ENCODE data around the gene MTM1. TPM values are rescaled to one million over a fixed set of nuclear protein-coding genes. Genes with fewer than 3 reads are reported as not detected.

Gene MTM1
- total RNA-seq, 4 donors from 2014 or later, result 16.3 to 50.0 (median 22.8) TPM

DNA sequence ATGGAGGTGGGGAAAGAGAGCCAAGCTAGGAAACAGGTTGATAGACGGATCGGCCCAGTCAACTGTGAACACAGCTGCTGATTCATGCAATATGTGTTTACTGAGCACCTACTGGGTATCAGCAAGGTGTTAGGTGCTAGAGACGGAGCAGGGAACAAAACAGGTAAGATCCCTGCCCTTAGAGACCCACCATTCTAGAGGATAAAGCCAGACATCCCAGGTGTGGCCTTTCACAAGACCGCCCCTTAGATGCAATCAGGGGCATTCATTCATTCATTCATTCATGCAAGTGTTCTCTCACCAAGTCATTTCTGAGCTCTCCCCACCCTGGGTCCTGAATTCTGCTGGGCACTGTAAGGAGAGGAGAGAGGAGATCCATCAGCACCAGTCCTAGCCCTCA, 20.2 kb upstream of the MTM1 start:
- 64 to 75% methylated on average over 4 of the region's 4 CpGs for WGBS, 2 donors

GRCh38 chrX:150548684-150549083, 19.7 kb upstream of the MTM1 start:
- Histone ChIP-seq H3K4me1 (peaks cover 9 to 35% of the 10 kb centered on the region in 2 donors), H3K9me3 (no peaks in the 10 kb centered on the region), H3K27ac (peak overlapping the region in 1 of 3 donors; percentile 92), H3K36me3 (no peaks in the 10 kb centered on the region), H3K4me3 (replicated peaks in 1 of 3) (no peak overlapping the region), H3K27me3 (no peaks in the 10 kb centered on the region)
- TF ChIP-seq CTCF (IDR thresholded peaks at IDR 0.05), result no peak
- TF ChIP-seq POLR2A (IDR thresholded peaks at IDR 0.05), result no peak
- DNase-seq, result no peak
- intact Hi-C loops (cut with DNase I), result no loop called here
- 70 to 85% methylated on average over 2 of the region's 2 CpGs for WGBS, 2 donors

More for the DNA sequence above, 20.2 kb upstream of the MTM1 start:
- intact Hi-C loops (cut with DNase I), result no loop called here
- H3K27ac ChIP-seq, result peak overlapping the region; percentile 78 to 92 (median 85)
- no peaks in the 10 kb centered on the region for H3K27me3 ChIP-seq
- H3K4me1 ChIP-seq, result peaks cover 9 to 35% of the 10 kb centered on the region in 2 donors
- peak in 1 of 2 donors; percentile 38 for DNase-seq
- TF ChIP-seq CTCF (IDR thresholded peaks at IDR 0.05) (no peak), POLR2A (IDR thresholded peaks at IDR 0.05) (no peak)
- H3K9me3 ChIP-seq, result no peaks in the 10 kb centered on the region
- peak overlapping the region in 1 of 3 donors; percentile 25 for H3K4me3 ChIP-seq (replicated peaks in 1 of 3)
- no peaks in the 10 kb centered on the region for H3K36me3 ChIP-seq

DNA sequence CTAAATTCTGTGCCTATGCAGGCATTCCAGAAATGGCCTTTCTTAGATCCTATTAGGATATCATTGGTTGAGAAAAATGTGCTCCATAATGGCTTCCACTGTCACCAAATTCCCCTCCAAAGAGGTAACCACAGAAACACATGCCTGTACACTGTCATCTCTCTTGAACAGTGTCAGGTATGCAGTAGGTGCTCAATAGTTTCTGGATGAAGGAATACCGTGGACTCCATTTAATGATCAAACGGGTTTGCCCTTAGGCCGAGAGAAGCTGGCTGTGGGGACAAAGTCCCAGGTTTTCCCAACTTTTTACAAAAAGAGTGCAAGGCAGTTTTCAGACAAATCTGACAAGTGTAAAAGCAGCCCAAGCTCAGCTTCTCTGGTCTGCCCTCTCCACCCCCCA, 16.5 kb upstream of the MTM1 start:
- H3K27me3 ChIP-seq, result no peaks in the 10 kb centered on the region
- DNase-seq, result no peak
- TF ChIP-seq POLR2A (IDR thresholded peaks at IDR 0.05), result no peak
- no peak for TF ChIP-seq CTCF (IDR thresholded peaks at IDR 0.05)
- 90 to 100% methylated on average over 3 of the region's 3 CpGs for WGBS, 2 donors
- no peak overlapping the region for H3K4me3 ChIP-seq (replicated peaks in 1 of 3)
- no peak overlapping the region for H3K27ac ChIP-seq
- H3K9me3 ChIP-seq, result no peaks in the 10 kb centered on the region
- no peaks in the 10 kb centered on the region for H3K36me3 ChIP-seq
- intact Hi-C loops (cut with DNase I), result no loop called here
- peaks cover 3 to 11% of the 10 kb centered on the region in 2 donors for H3K4me1 ChIP-seq

DNA sequence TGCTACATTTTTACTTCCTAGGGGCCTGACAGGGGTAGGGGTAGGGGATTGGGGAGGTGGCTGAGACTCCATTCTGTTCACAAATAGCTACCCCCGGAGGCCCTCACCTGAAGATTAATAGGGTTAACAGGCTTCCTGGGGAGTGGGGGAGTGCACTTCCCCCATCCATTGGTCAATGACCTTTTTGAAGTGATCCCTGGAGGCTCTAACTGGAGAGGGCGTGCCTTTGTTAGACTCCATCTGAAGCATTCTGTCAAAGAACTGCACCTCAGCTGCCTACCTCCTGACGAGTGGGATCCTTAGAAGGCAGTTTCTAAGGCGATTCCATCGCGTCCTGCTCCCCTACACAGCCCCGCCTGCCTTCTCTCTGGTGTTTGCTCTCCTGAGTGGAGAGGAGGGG, 10.0 kb upstream of the MTM1 start:
- intact Hi-C loops (cut with DNase I), result no loop called here

GRCh38 chrX:150564838-150565237, 3.6 kb upstream of the MTM1 start:
- H3K4me3 ChIP-seq (replicated peaks in 1 of 3), result no peak overlapping the region
- intact Hi-C loops (cut with DNase I), result no loop called here
- TF ChIP-seq CTCF (IDR thresholded peaks at IDR 0.05) (no peak), POLR2A (IDR thresholded peaks at IDR 0.05) (no peak)
- no peak overlapping the region for H3K27ac ChIP-seq
- H3K4me1 ChIP-seq, result peaks cover 3 to 5% of the 10 kb centered on the region in 2 donors
- H3K36me3 ChIP-seq, result no peaks in the 10 kb centered on the region
- no peaks in the 10 kb centered on the region for H3K9me3 ChIP-seq
- no peaks in the 10 kb centered on the region for H3K27me3 ChIP-seq
- 71 to 87% methylated on average over 2 to 3 of the region's 3 CpGs for WGBS, 2 donors
- DNase-seq, result no peak

More for the DNA sequence above, 10.0 kb upstream of the MTM1 start:
- no CpG with 5 or more reads among the region's 7 CpGs for WGBS, 2 donors
- TF ChIP-seq CTCF (IDR thresholded peaks at IDR 0.05), result no peak
- TF ChIP-seq POLR2A (IDR thresholded peaks at IDR 0.05), result no peak
- Histone ChIP-seq H3K27ac (no peak overlapping the region), H3K4me1 (no peaks in the 10 kb centered on the region), H3K4me3 (replicated peaks in 1 of 3) (no peak overlapping the region), H3K27me3 (no peaks in the 10 kb centered on the region), H3K36me3 (no peaks in the 10 kb centered on the region), H3K9me3 (no peaks in the 10 kb centered on the region)
- DNase-seq, result no peak
